ENCODE data around the gene FAM210A.

GRCh38 chr18:13649397-13650390 is 76.7 kb downstream of the FAM210A start:
- no peak for TF ChIP-seq CTCF (conservative IDR thresholded peaks at IDR 0.05; ENCODE audit: low read length)
- no peak for TF ChIP-seq EZH2phosphoT487 (IDR thresholded peaks at IDR 0.05; ENCODE audit: borderline replicate concordance, low read depth, low read length)
